HEK293 (cell line): ENCODE data around the gene BLTP3A.

Experiments used
- HIC1 ChIP-seq: fragments of 450-650 bp; formaldehyde crosslinking; IDR thresholded peaks from 2 replicates; pipeline ENCODE4 v1.5.1; 2016; ENCODE audit warnings: missing biosample characterization, missing genetic modification characterization
- HOXA7 ChIP-seq: sonication (generic); formaldehyde crosslinking; IDR thresholded peaks from 2 replicates; pipeline ENCODE4 v1.8.1; 2022; ENCODE audit warnings: missing genetic modification reagents, borderline replicate concordance
- INSM2 ChIP-seq: fragments of 450-650 bp; formaldehyde crosslinking; IDR thresholded peaks from 2 replicates; pipeline ENCODE4 v1.5.1; 2016; ENCODE audit warnings: missing biosample characterization, missing genetic modification characterization
- KLF17 ChIP-seq: fragments of 450-650 bp; formaldehyde crosslinking; IDR thresholded peaks from 2 replicates; pipeline ENCODE4 v1.5.1; 2016; ENCODE audit warnings: missing biosample characterization, missing genetic modification characterization
- KLF9 ChIP-seq: fragments of 450-650 bp; formaldehyde crosslinking; IDR thresholded peaks from 2 replicates; pipeline ENCODE4 v1.5.1; 2016; ENCODE audit warnings: missing biosample characterization, missing genetic modification characterization, low read depth
- PRDM6 ChIP-seq: fragments of 450-650 bp; formaldehyde crosslinking; IDR thresholded peaks from 2 replicates; pipeline ENCODE4 v1.5.1; 2017; ENCODE audit warnings: missing biosample characterization, missing genetic modification characterization
- WT1 ChIP-seq: fragments of 450-650 bp; formaldehyde crosslinking; IDR thresholded peaks from 2 replicates; pipeline ENCODE4 v1.5.1; 2016; ENCODE audit warnings: missing biosample characterization, missing genetic modification characterization
- ZBTB17 ChIP-seq: fragments of 450-650 bp; formaldehyde crosslinking; IDR thresholded peaks from 2 replicates; pipeline ENCODE4 v1.5.1; 2016; ENCODE audit warnings: missing biosample characterization, missing genetic modification characterization
- ZFP69B ChIP-seq: fragments of 450-650 bp; formaldehyde crosslinking; IDR thresholded peaks from 2 replicates; pipeline ENCODE4 v1.5.1; 2016; ENCODE audit warnings: missing biosample characterization, missing genetic modification characterization
- ZIC2 ChIP-seq: fragments of 450-650 bp; formaldehyde crosslinking; IDR thresholded peaks from 2 replicates; pipeline ENCODE4 v1.5.1; 2016; ENCODE audit warnings: missing biosample characterization, missing genetic modification characterization
- ZNF24 ChIP-seq: fragments of 450-650 bp; formaldehyde crosslinking; IDR thresholded peaks from 2 replicates; pipeline ENCODE4 v1.5.1; 2016; ENCODE audit warnings: missing biosample characterization, missing genetic modification characterization
- ZNF335 ChIP-seq: fragments of 450-650 bp; formaldehyde crosslinking; conservative IDR thresholded peaks from 2 replicates; pipeline ENCODE4 v1.5.1; 2016; ENCODE audit warnings: missing biosample characterization, missing genetic modification characterization
- ZNF366 ChIP-seq: fragments of 450-650 bp; formaldehyde crosslinking; conservative IDR thresholded peaks from 2 replicates; pipeline ENCODE4 v1.5.1; 2016; ENCODE audit warnings: missing biosample characterization, missing genetic modification characterization
- ZNF394 ChIP-seq: fragments of 450-650 bp; formaldehyde crosslinking; IDR thresholded peaks from 2 replicates; pipeline ENCODE4 v1.5.1; 2016; ENCODE audit warnings: missing biosample characterization, missing genetic modification characterization, mild to moderate bottlenecking, moderate library complexity, borderline replicate concordance
- ZNF530 ChIP-seq: fragments of 450-650 bp; formaldehyde crosslinking; IDR thresholded peaks from 2 replicates; pipeline ENCODE4 v1.5.1; 2016; ENCODE audit warnings: low read depth, missing biosample characterization, missing genetic modification characterization
- ZNF623 ChIP-seq: fragments of 450-650 bp; formaldehyde crosslinking; IDR thresholded peaks from 2 replicates; pipeline ENCODE4 v1.5.1; 2016; ENCODE audit warnings: missing biosample characterization, missing genetic modification characterization
- ZNF776 ChIP-seq: fragments of 450-650 bp; formaldehyde crosslinking; IDR thresholded peaks from 2 replicates; pipeline ENCODE4 v1.5.0; 2017; ENCODE audit warnings: missing biosample characterization, missing genetic modification characterization, borderline replicate concordance
- ZSCAN16 ChIP-seq: fragments of 450-650 bp; formaldehyde crosslinking; IDR thresholded peaks from 2 replicates; pipeline ENCODE4 v1.5.1; 2016; ENCODE audit warnings: missing biosample characterization, missing genetic modification characterization
- ZSCAN23 ChIP-seq: fragments of 450-650 bp; formaldehyde crosslinking; IDR thresholded peaks from 2 replicates; pipeline ENCODE4 v1.5.1; 2016; ENCODE audit warnings: missing biosample characterization, missing genetic modification characterization
- TF ChIP-seq, protein P1 (sequence below): fragments of 450-650 bp; formaldehyde crosslinking; IDR thresholded peaks from 2 replicates; pipeline ENCODE4 v1.5.1; 2016; ENCODE audit warnings: missing biosample characterization, missing genetic modification characterization
- TF ChIP-seq, protein P2 (sequence below): fragments of 450-650 bp; formaldehyde crosslinking; IDR thresholded peaks from 2 replicates; pipeline ENCODE4 v1.5.1; 2016; ENCODE audit warnings: missing biosample characterization, missing genetic modification characterization
- TF ChIP-seq, protein P3 (sequence below): fragments of 450-650 bp; formaldehyde crosslinking; IDR thresholded peaks from 2 replicates; pipeline ENCODE4 v1.5.1; 2016; ENCODE audit warnings: missing biosample characterization, missing genetic modification characterization

Gene BLTP3A

GRCh38 chr6:34810017-34810882, 18.4 kb downstream of the BLTP3A start (continued):
- TF ChIP-seq, protein P1, sequence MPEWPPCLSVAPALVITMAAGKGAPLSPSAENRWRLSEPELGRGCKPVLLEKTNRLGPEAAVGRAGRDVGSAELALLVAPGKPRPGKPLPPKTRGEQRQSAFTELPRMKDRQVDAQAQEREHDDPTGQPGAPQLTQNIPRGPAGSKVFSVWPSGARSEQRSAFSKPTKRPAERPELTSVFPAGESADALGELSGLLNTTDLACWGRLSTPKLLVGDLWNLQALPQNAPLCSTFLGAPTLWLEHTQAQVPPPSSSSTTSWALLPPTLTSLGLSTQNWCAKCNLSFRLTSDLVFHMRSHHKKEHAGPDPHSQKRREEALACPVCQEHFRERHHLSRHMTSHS (tag by site-specific recombination), result no peak
- TF ChIP-seq ZNF623 (tag by site-specific recombination) (no peak), PRDM6 (peak; percentile 87), ZNF394 (tag by site-specific recombination) (peak; percentile 54; the same call in 1 of the 2 replicates), ZNF335 (0 out of 2 replicates have a peak, but pooled peaks have one; percentile 4), WT1 (tag by site-specific recombination) (peak; percentile 80), ZNF776 (tag by site-specific recombination) (no peak), ZBTB17 (tag by site-specific recombination) (peak; percentile 50; the same call in 1 of the 2 replicates), ZSCAN16 (no peak), ZFP69B (tag by site-specific recombination) (peak; percentile 69), KLF9 (tag by site-specific recombination) (no peak), HIC1 (peak; percentile 90), ZSCAN23 (0 out of 2 replicates have a peak, but pooled peaks have one; percentile 16), INSM2 (tag by site-specific recombination) (peak; percentile 39; the same call in 1 of the 2 replicates), ZIC2 (tag by site-specific recombination) (peak; percentile 25; the same call in 1 of the 2 replicates), ZNF530 (no peak), ZNF366 (tag by site-specific recombination) (peak; percentile 78), HOXA7 (CRISPR knock-in tag) (no peak), ZNF24 (tag by site-specific recombination) (peak; percentile 50; the same call in 1 of the 2 replicates), KLF17 (tag by site-specific recombination) (peak; percentile 38; the same call in 1 of the 2 replicates)
- TF ChIP-seq, protein P2, sequence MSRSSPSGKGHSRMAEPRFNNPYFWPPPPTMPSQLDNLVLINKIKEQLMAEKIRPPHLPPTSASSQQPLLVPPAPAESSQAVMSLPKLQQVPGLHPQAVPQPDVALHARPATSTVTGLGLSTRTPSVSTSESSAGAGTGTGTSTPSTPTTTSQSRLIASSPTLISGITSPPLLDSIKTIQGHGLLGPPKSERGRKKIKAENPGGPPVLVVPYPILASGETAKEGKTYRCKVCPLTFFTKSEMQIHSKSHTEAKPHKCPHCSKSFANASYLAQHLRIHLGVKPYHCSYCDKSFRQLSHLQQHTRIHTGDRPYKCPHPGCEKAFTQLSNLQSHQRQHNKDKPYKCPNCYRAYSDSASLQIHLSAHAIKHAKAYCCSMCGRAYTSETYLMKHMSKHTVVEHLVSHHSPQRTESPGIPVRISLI, result 0 out of 2 replicates have a peak, but pooled peaks have one; percentile 14
- TF ChIP-seq, protein P3, sequence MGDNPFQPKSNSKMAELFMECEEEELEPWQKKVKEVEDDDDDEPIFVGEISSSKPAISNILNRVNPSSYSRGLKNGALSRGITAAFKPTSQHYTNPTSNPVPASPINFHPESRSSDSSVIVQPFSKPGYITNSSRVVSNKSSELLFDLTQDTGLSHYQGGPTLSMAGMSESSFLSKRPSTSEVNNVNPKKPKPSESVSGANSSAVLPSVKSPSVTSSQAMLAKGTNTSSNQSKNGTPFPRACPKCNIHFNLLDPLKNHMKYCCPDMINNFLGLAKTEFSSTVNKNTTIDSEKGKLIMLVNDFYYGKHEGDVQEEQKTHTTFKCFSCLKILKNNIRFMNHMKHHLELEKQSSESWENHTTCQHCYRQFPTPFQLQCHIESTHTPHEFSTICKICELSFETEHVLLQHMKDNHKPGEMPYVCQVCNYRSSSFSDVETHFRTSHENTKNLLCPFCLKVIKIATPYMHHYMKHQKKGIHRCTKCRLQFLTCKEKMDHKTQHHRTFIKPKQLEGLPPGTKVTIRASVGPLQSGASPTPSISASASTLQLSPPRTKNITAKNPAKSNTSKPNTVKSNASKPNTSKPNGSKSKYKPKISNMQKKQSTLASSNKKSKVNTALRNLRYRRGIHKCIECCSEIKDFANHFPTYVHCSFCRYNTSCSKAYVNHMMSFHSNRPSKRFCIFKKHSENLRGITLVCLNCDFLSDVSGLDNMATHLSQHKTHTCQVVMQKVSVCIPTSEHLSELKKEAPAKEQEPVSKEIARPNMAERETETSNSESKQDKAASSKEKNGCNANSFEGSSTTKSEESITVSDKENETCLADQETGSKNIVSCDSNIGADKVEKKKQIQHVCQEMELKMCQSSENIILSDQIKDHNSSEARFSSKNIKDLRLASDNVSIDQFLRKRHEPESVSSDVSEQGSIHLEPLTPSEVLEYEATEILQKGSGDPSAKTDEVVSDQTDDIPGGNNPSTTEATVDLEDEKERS, result 0 out of 2 replicates have a peak, but pooled peaks have one; percentile 11
